ENCODE data around the gene PDLIM4.

PDLIM4 gene

GRCh38 chr5:132267166-132267739 lies 9.8 kb downstream of the PDLIM4 start:
- DNase-seq (ENCODE audit: low read depth), result no peak

DNA sequence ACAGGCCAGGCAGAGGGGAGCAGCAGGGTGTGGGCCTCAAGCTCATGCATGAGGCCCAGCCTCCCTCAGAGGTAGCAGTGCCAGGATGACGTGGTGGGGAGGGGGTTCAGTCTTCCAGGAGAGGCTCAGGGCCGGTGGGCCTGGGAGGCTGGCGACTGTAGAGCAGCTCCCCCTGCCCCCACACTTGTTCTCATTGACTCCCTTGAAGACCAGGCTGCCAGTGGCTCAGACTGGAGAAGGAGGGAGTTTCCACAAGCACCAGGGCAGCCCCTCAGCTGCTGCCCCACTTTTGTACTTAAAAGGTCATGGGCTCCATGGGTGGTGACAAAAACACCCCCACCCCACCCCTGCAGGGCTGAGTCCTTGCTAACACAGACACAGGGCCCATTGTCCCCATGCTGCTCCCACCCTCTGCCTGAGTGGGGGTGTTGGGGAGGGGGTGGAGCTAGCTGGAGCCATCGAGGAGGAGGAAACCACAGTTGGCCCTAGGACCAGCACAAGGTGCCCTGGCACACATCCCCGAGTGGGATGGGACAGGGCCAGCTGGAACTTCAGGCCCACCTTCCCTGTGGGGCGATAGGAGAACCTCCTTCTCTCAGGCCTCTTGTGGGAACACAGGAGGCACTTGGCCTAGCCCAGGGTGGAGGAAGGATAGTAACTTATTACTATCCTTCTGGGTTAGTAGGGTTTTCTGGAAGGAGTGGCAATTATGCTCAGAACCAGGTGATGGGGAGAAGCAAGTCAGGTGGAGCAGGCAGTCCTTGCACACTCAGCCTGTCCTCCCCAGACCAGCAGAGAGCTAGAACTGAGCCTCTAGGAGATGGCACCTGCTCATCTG lies 10.7 kb downstream of the PDLIM4 start:
- DNase-seq (ENCODE audit: low read depth), result no peak

DNA sequence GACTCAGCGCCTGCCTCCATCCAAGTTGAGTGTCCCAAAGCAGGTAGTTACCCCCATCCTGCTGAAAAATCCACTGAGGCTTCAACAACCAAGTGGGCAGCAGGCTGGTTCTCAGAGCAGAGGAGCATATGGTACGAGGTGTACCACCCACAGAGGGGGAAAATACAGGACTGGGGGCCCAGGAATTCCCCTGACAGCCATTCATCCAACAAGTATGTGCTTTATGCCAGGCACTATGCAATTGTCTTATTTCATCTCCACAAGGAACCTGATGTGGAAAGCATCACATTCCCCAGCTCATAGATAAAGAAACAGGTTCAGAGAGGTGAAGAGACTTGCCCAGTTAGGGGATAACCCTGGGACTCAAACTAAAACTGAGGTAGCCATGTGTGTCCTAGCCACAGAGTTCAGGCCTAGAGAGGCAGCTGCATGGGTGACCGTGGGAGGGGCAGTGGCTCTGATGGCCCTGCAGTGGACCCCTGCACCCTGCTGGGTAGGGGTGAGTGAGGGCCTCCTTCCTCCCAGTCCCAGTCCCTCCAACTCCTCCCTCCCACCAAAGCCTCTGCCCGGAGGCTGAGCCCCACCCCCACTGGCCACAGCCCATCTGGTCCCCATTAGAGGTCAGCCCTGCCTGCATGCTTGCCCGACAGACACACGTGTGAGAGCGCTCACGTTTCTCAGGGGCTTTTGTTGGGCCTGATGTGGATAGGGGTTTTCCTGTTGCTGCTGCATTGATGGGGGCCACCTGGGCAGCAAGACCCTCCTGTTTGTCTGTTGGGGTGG lies 11.5 kb downstream of the PDLIM4 start:
- DNase-seq (ENCODE audit: low read depth), result no peak

GRCh38 chr5:132269635-132270334 lies 12.3 kb downstream of the PDLIM4 start:
- no peak for DNase-seq (ENCODE audit: low read depth)

DNA sequence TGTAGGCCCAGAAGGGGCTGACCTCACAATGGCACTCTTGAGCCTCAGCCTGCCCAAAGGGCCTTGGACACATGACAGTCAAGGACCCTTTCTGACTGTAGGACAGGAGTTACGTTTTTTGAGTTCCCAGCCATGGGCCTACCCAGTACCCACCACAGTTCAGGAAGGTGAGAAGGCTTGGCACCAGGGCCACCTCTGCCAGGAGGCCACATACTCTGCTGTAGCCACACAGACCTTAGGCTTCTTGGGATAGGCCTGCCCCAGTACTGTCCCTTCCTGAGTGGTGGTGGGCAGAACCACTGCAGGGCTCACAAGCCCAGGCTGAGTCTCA lies 12.8 kb downstream of the PDLIM4 start:
- DNase-seq (ENCODE audit: low read depth), result no peak

DNA sequence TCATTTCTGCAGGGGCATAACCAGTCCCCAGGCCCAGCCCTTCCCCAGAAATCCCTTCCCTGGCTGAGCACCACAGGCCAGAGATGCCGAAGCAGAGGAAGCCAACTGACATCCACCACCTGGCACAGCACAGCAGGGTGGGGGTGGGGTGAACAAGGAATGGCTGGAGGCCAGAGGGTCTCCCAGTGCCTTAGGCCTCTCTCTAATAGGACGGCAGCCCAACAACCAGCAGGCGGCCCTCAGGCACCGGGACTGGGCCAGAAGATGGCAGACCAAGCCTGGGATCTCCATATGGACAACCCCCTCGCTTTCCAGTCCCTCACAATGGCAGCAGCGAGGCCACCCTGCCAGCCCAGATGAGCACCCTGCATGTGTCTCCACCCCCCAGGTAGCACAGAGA lies 13.2 kb downstream of the PDLIM4 start:
- DNase-seq (ENCODE audit: low read depth), result no peak

- no peak for DNase-seq (ENCODE audit: low read depth)
These were observed 14.1 kb downstream of the PDLIM4 start for GRCh38 chr5:132271251-132272246.

- DNase-seq (ENCODE audit: low read depth), result peak; percentile 48
These were observed 15.1 kb downstream of the PDLIM4 start for GRCh38 chr5:132272311-132273210.

- DNase-seq (ENCODE audit: low read depth), result no peak
These were observed 16.1 kb downstream of the PDLIM4 start for GRCh38 chr5:132273631-132274030.

DNA sequence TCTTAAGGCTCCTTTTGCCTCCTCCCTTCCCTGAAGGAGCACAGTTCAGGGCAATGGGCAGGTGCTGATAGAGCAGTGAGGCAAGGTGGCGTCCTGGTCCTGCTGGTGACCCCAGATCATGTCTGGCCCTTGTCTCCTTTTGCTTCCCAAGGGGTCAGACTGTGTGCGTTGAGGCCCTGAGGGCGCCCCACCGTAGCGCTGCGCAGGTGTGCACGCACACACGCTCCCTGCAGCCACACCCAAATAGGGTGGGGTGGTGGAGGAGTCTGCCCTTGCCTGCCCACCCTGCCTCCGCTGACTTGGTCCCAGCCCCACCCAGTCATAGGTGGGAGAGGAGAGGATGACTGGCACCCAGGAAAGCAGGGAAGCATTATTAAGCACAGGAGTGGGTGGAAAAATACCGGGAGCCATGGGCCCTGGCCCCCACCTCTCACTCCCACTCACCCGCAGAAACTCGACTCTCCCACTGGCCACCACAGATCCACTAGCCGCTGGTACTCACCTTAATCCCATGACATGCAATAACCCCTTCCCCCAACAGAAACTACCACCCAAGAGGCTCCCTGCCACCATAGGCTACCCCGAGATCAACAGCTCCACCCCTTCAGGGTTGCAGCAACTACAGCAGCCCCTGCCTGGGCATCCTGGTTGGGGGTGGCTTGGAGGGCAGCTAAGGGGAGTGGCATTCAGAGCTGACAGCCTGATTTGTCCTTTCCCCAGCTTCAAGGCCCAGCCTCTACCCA lies 16.7 kb downstream of the PDLIM4 start:
- DNase-seq (ENCODE audit: low read depth), result no peak

GRCh38 chr5:132275367-132276220 lies 18.1 kb downstream of the PDLIM4 start:
- no peak for DNase-seq (ENCODE audit: low read depth)

GRCh38 chr5:132277256-132277655 lies 19.8 kb downstream of the PDLIM4 start:
- DNase-seq (ENCODE audit: low read depth), result no peak

DNA sequence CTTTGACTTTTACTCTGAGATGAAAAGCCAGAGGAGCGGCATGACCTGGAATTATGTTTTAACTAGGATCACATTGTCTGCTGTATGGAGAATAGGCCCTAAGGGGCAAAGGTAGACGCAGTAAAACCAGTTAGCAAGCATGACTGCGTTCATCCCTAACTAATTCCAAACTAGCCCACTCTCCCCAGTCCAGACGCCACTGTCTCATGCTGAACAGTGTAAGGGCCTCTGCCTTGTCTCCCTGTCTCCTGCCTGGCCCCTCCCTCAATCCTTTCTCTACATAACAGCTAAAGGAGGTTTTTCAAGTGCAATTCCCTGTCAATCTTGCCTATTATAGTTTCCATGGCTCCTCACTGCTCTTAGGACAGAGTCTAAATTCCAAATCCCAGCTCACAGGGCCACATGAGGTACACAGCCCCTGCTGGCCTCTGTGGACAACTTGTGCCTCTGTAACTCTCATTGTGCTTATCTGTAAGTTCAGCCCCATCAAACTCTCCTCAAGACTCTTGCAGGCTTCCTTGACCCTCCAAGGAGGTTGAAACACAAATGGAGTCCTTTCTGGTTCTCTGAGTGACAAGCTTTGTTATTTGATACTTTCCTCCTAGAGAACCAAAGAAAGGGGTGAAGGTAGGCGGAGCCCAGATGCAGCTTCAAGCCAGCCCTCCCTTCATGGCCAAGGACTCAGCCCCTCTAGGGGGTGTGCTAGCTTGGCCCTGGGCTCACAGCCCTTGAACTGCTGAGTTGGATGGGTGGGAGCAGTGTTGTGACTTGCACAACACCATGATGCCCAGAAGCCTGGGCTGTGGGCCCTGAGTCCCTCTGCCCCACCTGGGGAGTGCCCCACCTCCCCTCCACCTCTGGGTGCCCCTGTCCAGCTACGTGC lies 20.7 kb downstream of the PDLIM4 start:
- DNase-seq (ENCODE audit: low read depth), result no peak

DNA sequence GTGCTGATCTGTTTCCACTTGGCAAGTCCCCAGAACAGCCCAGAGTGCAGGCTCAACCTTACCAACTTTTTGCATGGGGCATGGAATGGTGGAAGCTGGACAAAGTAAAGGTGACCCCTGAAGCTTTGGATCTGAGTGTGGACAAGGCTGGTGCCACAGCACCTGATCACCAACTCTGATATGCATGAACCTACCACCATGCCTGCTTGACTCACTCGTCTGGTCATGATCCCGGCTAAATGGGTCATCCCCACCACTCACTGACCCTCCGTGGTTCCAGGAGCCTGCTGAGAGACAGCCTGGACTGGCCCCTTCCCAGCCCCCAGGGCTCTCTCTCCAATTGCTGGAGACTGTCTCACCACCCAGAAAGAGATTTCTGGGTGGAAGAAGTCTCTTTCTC lies 22.3 kb downstream of the PDLIM4 start:
- DNase-seq (ENCODE audit: low read depth), result no peak

GRCh38 chr5:132280371-132281240 lies 23.1 kb downstream of the PDLIM4 start:
- no peak for DNase-seq (ENCODE audit: low read depth)

GRCh38 chr5:132281856-132282614 lies 24.5 kb downstream of the PDLIM4 start:
- no peak for DNase-seq (ENCODE audit: low read depth)

All from activated T-helper 9 cell treated with anti-CD3 and anti-CD28 coated beads, Interleukin-2, amount 50 U/mL, for 16 hours (primary cell).